Measurements from ENCODE around the gene TNNT2. TPM values are rescaled to one million over a fixed set of nuclear protein-coding genes. Genes with fewer than 3 reads are reported as not detected.

TNNT2 gene
- total RNA-seq, 1 experiment from 2014 or later = 22.2 TPM

DNA sequence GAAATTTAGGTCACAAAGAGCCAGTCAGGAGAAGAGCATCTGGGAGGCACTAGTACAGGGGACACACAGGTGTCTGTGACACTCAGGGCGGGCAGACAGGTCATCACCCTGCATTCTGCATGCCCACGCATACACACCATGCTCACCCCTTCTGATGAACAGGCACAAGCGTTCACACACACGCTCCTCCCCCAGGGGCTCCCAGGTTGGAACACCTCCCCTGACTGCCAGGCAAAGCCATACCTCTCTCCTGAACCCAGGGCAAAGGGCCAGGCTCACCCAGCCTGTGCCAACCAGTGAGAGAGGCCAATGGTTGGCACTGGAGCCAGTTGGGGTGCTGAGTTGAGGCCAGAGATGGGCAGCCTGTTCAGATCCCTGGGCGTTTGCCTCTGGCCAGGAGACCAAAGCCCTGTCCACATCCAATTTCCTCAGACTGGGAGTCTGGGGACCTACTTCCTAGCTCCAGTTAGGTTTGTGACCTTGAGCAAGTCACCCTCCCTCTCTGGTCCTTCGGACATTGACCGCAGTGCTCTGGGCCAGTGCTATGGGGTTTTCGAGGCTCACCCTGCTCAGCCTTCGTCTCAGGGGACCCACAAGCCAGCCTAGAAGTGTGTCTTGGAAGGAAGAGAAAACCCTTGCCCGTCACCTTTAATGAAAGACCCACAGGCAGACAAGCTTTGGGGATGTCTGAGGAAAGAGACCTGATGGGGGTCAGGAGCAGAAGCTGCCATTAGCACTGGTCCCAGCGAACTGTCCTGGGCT lies 27.4 kb upstream of the TNNT2 start:
- in situ Hi-C loops (cut with HindIII; ENCODE audit: low sequenced_read_pairs) = no loop called here
- no peak for DNase-seq (ENCODE audit: low spot score)

DNA sequence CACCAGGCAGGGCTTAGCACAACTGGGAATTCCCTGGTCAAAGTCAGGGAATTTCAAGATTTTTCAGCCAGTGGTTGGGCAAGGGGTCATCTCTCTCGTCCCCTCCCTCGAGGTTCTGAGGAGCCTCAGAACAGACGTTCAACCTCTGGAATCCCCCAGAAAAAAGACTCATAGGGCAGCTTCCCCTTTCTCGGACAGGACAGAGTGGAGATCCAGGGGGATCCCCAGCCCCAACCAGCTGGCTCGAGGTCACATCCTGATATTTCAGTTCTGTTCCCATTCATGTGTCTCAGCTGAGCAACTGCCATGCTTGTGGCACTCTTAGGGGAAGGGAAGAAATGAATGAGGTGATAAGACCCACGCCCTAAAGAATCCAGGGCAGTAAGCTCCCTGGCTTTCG lies 26.6 kb upstream of the TNNT2 start:
- DNase-seq (ENCODE audit: low spot score) = no peak
- in situ Hi-C loops (cut with HindIII; ENCODE audit: low sequenced_read_pairs) = no loop called here

DNA sequence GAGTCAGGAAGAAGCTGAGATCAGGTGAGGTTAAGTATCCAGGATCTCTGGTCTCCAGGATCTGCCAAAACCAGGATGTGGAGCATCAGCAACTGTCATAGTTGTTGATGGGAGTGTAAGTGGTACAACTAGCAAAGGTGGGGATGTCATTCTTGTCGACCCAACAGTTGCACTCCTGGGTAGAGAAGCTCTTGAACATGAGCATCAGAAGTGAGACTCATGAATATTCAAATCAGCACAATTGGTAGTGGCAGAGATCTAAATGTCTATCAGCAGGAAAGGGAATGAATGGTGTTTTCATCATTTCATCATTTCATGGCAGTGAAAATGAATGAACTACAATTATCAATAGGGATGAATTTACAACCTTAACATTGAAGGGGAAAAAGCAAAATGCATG lies 25.9 kb upstream of the TNNT2 start:
- in situ Hi-C loops (cut with HindIII; ENCODE audit: low sequenced_read_pairs) = no loop called here
- no peak for DNase-seq (ENCODE audit: low spot score)

DNA sequence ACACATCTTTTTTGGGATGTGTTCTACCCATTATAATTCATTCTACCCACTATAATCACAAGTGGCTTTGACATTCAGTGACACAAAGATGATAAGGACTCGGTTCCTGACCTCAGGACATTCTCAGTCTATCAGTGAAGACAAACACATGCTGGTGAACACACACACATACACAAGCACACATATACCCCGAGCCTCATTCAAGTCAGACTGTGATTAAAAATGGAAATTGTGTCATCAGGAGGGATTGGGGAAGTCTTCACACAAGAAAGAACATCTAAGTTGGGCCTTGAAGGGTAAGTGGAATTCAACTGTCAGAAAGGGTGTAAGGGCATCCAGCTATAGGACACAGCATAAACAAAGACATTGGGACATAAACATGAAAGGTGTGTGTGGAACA lies 24.2 kb upstream of the TNNT2 start:
- in situ Hi-C loops (cut with HindIII; ENCODE audit: low sequenced_read_pairs) = no loop called here

DNA sequence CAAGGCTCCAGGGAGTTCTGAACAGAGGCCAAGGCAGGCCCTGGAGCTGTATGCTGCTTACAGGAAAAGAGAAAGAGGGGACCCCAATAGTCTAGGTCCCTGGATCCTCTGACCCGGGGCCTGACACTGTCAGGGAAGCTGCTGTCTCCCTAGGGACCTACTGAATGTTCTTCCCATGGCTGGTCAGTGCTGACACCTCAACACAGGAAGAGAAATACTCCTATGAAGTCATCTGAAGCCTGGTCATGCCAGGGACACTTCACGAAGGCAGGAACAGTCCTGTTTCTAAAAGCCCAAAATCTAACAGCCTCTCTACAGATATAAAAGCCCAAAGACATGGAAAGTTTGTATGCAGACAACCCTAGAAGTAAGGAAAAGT lies 23.4 kb upstream of the TNNT2 start:
- no peak for DNase-seq (ENCODE audit: low spot score)
- in situ Hi-C loops (cut with HindIII; ENCODE audit: low sequenced_read_pairs) = no loop called here

More for the DNA sequence above, 24.2 kb upstream of the TNNT2 start:
- no peak for DNase-seq (ENCODE audit: low spot score)

DNA sequence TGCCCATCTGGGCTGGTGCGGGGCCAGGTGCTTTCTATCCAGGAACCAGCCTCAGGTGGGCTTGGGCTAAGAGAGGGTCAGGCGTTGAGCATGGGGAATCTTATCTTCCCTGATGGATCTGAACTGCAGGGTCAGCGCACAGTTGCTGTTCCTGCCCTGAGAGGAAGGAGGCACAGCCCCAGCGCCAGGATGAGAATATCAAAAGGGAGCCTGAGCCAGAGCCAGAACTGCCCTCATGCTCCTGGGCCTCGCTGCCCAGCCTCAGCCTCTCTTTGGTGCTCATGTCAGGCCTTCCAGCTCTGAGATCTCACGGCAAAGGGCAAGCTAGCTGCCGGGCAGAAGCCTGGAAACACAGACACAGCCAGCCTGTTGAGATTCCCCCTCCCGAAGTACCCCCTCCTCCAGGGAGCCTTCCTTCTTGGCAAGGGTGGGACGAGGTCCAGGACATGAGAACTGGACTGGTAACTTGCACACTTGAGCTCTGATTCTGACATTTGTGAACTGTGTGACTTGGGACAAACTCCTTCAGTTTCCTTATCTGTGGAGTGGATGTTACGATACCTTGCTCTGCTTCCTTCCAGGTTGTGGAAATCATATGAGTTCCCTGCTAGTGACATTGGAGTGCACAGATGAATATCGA lies 22.9 kb upstream of the TNNT2 start:
- in situ Hi-C loops (cut with HindIII; ENCODE audit: low sequenced_read_pairs) = no loop called here
- DNase-seq (ENCODE audit: low spot score) = no peak

DNA sequence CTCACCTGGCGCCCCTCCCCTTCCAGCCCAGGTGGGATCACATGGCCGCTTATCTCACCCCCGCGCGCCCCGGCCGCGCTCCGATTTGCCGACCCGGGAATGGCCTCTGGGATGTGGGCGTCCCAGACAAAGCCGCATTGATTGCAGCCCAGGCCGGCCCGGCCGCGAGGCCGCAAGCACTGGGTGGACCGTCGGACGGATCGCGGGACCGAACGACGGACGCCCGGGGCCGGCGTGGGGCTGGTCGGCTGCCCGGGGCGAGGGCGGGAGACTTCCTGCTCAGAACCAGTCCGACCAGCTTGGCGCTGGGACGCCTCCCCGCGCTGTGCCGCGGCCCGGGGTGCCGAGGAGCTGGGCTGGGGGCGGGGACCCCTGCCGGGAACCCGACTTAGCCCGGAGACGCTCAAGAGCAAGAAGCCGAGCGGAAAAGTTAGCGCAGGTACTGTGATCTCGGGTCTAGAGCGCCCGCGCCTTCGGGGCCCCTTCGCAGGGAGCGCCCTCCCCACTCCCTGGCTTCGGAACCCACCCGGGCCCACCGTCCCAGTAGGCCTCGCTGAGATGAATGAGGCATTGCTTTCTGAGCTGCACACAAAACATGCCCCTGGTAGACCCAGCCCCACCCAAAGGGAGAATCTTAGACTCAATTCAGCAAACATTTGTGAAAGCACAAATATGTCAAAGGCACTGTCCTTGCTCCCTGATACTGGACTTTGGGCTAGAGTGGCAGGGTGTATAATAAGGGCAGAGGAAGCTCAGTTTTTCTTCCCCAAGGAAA lies 22.1 kb upstream of the TNNT2 start:
- no peak for DNase-seq (ENCODE audit: low spot score)
- in situ Hi-C loops (cut with HindIII; ENCODE audit: low sequenced_read_pairs) = loop anchor here (5.0 kb wide), 1 partner anchor 78 kb away; no protein-coding TSS in a partner anchor

DNA sequence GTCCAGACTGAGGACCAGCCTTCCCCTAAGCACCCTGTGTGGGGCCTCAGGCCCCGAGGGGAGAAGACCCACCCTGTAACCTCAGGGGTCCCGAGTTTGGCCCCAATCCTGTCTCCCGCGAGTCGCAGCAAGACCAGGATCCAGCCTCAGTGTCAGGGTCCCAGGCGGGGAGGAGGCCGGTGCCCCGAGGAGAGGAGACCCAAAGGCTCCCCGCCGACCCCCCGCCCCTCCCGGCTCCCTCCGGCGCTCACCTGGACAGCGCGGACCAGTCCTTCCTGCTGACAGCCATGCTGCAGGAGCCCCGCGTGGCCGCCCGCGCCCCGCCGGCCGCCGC lies 21.5 kb upstream of the TNNT2 start, which contains the start of gene LAD1:
TSS of gene LAD1 (minus strand) at position 307 of the 334 bp plus-strand sequence. CDS start at position 289, 18 bp downstream.
- in situ Hi-C loops (cut with HindIII; ENCODE audit: low sequenced_read_pairs) = loop anchor here (5.0 kb wide), 1 partner anchor 78 kb away; no protein-coding TSS in a partner anchor
- DNase-seq (ENCODE audit: low spot score) = no peak

DNA sequence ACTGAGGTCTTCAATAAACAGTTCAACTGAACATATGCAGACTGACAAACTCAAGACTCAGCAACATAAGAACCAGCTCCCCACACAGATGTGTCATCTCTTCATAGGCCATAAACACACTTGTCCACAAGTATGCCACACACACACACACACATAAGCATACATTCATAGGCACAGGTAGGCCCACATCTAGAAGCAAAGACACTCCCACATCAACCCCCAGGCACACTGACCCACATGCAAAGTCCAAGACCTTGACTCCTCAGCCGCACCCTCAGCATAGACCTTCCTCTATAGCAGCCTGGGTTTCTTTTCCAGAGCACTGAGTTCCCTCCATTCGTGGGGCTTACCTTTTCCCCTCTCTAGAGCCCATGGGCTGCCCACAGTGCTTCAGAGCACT lies 20.2 kb upstream of the TNNT2 start:
- DNase-seq (ENCODE audit: low spot score) = no peak
- in situ Hi-C loops (cut with HindIII; ENCODE audit: low sequenced_read_pairs) = loop anchor here (5.0 kb wide), 1 partner anchor 80 kb away; no protein-coding TSS in a partner anchor

DNA sequence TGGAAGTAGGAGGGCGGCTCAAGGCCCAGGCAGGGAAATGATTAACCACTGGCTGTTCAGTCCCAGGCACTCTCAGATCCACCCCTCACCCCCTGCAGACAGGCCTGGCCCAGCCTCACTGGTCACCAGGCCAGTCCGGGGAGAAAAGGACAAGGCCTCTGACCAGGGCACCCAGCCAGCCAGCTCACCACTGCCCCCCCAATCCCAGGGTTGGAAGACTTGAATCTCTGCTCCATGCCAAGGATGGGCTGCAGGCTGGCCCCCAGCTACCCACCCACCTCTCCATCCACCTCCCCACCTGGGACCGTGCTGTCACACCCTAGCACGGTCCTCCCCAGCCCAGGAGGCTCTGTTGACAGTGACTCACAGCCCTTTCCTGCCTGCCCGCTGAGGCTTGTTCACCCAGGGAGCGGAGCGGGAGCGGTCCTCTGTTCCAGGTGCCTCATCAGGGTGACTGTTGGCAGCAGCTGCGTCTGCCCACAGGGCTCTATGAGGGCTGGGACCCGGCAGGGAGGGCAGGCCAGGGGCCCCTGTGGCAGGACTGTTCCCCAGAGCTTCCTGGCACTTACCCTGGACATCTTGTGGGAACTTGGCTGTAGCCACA lies 19.5 kb upstream of the TNNT2 start:
- in situ Hi-C loops (cut with HindIII; ENCODE audit: low sequenced_read_pairs) = loop anchor here (5.0 kb wide), 1 partner anchor 80 kb away; no protein-coding TSS in a partner anchor
- no peak for DNase-seq (ENCODE audit: low spot score)

DNA sequence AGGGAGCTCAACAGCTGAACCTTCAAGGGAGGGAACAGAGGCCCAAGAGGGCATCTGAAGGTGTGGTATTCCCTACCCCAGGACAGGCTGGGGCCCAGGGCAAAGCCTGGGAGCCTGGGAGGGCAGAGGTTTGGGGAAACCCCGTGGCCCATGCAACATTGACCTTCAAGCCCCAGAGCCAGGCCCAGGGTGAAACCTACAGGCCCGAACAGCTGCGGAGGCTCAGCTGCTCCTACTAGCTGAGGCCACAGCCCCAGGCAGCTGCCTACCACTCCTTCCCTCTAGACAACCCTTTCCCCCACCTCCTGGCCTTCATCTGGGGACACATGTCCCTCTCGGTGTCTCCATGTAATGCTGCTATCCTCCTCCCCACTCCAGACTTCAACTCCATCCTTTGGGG lies 18.5 kb upstream of the TNNT2 start:
- in situ Hi-C loops (cut with HindIII; ENCODE audit: low sequenced_read_pairs) = loop anchor here (5.0 kb wide), 1 partner anchor 81 kb away; no protein-coding TSS in a partner anchor
- no peak for DNase-seq (ENCODE audit: low spot score)

DNA sequence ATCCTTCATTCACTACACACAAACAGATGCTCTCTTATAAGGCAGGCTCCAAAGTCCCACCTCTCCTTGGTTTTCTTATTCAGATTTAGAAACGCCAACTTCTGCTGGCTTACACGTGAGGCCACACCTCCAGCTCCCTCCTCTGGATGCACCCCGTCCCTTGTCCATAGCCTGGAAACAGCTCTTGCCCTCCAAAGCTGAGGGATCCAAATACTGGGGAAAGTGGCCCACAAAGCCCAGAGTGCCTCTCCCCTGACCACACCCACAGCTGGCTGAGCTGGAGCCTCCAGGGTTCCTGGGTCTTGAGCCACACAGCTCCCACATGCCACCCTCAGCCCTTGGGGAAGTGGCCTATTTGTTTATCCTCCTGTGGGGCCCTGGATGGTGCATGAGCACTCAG lies 17.1 kb upstream of the TNNT2 start:
- DNase-seq (ENCODE audit: low spot score) = no peak
- in situ Hi-C loops (cut with HindIII; ENCODE audit: low sequenced_read_pairs) = no loop called here

DNA sequence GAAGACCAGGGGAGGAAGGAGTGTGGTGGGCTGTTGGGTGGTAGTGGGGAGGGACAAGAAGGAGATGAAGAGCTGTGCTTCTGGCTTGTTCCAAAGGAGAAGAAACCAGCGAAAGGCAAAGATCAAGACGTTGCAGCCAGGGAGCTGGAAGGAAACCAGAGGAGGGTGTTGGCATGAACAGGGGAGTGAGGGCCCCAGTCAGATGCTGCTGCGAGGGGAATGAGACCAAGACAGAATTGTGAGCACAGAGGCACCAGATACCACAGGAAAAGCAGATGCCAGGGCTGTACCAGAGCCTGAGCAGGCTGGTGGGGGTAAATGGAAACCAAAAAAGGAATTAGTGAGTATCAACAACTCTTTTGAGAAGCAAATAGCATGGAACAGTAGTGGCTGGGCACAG lies 15.6 kb upstream of the TNNT2 start:
- in situ Hi-C loops (cut with HindIII; ENCODE audit: low sequenced_read_pairs) = no loop called here
- no peak for DNase-seq (ENCODE audit: low spot score)

DNA sequence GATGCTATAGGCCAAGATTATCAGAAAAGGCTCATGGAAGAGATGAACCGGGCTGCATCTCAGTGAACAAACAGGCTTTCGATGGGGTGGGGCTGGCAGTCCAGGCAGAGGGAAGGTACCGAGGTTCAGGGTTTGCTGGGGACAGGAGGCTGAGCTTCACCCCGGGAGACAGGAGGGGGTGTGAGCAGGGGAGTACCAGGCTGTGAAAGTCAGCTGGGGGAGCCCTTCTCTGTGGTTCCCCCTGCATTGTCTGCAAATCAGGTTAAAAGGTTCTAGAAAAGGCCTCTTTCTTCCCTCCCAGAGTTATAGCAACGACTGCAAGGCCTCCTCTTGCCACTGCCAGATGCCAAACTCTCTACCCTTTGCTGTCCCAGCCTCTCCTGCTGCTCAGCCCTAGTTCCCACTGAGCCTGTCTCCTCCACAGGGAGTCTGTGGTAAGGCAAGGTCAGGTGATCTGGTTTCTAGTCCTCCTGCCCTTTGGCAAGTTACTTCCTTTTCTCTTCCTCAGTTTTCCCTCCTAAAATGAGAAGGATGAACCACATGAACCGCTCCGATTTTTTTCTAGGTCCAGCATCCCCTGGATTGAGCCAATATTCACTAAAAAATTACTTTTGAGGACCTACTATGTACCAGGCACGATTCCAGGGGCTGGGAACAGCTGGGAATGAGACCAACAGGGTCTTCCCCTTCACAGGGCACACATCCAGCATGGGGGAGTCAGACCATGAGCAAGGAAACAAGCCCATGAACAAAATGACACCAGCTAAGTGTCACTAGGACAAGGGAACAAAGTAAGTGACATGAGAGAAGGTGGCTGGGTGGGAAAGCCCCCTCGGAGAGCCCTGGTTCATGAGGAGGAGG lies 14.4 kb upstream of the TNNT2 start:
- in situ Hi-C loops (cut with HindIII; ENCODE audit: low sequenced_read_pairs) = no loop called here
- DNase-seq (ENCODE audit: low spot score) = no peak

DNA sequence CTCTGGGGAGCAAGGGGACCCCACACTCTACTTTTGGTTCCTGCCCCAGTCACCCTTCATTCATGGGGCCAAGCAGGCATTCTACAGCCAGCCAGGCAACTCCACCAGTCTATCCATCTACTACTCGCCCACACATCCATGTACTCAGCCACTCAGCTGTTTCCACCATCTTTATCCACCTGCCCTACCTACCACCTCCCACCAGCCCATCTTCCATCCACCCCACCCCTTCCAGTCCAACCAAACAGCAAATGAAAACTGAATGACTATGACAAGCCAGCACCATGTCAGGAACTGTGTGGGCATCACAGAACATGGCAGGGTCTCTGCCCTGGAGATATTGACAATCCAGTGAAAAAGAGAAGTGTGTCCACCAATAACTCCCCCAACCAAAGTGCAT lies 13.7 kb upstream of the TNNT2 start:
- no peak for DNase-seq (ENCODE audit: low spot score)
- in situ Hi-C loops (cut with HindIII; ENCODE audit: low sequenced_read_pairs) = no loop called here

DNA sequence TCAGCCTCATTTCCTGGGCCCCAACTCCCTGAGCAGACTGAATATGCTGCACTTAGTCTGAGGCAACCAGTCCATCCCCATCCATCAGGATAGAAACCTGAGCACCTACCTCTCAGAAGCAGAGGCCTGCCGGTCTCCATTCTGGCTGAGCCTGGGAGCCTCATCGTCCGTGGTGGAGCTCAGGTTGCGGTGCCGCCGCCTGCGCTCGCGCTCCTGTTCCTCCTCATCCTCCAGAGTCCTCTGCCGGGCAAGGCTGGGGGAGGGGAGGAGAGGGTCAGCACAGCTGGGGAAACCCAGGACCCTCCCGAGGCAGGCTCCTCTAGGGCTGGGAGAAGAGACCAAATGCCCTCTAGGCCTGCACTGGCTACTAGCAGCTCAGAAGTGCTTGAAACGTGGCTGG lies 11.6 kb upstream of the TNNT2 start:
- DNase-seq (ENCODE audit: low spot score) = no peak
- in situ Hi-C loops (cut with HindIII; ENCODE audit: low sequenced_read_pairs) = no loop called here

DNA sequence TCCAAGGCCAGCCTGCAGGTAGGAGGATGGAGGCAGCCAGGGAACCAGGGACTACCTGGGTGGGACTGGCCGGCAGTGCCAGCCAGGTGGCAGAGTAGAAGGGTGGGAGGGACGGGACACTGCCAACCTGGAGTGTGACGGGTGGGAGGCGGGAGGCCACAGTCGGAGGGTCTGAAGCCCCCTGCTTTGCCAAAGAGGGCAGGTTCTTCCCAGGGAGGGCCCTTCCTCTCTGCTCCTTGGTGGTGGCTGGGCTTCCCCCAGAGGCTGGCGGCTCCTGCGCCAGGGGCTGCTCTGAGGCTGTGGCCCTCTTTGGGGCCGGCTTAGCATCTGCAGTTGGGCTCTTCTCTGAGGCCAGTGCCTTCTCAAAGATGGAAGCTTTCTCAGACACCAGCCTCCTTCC lies 8.7 kb upstream of the TNNT2 start:
- no peak for DNase-seq (ENCODE audit: low spot score)
- in situ Hi-C loops (cut with HindIII; ENCODE audit: low sequenced_read_pairs) = no loop called here

DNA sequence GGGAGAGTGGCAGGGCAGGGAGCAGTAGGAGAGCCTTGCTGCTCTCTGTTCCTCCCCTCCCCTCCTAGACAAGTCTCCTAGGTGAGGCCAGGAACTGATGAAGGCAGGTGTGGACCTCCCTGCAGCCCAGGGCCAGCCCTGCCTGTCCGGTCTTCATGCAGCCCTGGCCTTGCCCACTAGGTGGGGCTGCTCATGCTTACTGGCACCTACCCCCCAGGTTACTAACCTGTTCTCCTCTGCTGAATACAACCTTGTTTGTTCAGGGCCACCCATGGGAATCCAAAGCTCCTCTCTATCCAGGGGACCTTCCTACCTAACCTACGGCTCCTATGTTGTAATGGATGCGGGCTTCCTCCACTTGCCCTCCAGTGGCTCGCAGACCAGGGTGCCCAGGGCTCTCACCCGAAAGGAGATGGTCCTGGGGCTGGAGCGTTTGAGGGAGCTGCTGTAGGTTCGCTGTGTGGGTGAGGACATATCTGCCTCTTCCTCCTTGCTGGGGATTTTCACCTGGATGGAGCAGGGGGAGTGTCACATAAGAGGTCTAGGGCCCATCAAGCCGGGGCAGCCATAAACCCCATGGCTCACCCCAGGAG lies 7.9 kb upstream of the TNNT2 start:
- in situ Hi-C loops (cut with HindIII; ENCODE audit: low sequenced_read_pairs) = no loop called here
- peak; percentile 61 for DNase-seq (ENCODE audit: low spot score)
